HL-60 (cell line): Measurements from ENCODE around the gene TUBA3D. TPM values are rescaled to one million over a fixed set of nuclear protein-coding genes. Genes with fewer than 3 reads are reported as not detected.
"Not testable (repeated sequence)": the region's sequence is repeated elsewhere in the genome, so short reads cannot be mapped to it uniquely, and the experiment has no call there.

Source experiments
- DNase-seq, 2 experiments: peaks; one replicate each; pipeline ENCODE4 v3.0.0-alpha.2; 2010 to 2020; ENCODE audit warnings: low read depth in 1 of 2, low spot score in 1 of 2
- H3K27ac ChIP-seq: fragments of 250-450 bp; sonication (Bioruptor Pico); replicated peaks from 2 replicates; pipeline ENCODE4 v1.5.1; 2020; ENCODE audit warnings: mild to moderate bottlenecking, moderate library complexity
- H3K27me3 ChIP-seq: fragments of 250-450 bp; sonication (Bioruptor Pico); 2 replicates; pipeline ENCODE4 v1.5.1; 2021; ENCODE audit warnings: mild to moderate bottlenecking, moderate library complexity; ENCODE audit not compliant: insufficient read depth, poor library complexity, severe bottlenecking
- H3K4me3 ChIP-seq: replicated peaks from 2 replicates; pipeline ENCODE4 v1.5.1; 2011; ENCODE audit warnings: mild to moderate bottlenecking, control low read depth, low read length; ENCODE audit not compliant: insufficient read depth
- microRNA-seq: library from miRNA; unstranded; fragments of <30 nt; microRNA quantifications from one replicate; pipeline ENCODE4, GENCODE V29; 2018

The TUBA3D gene

DNA sequence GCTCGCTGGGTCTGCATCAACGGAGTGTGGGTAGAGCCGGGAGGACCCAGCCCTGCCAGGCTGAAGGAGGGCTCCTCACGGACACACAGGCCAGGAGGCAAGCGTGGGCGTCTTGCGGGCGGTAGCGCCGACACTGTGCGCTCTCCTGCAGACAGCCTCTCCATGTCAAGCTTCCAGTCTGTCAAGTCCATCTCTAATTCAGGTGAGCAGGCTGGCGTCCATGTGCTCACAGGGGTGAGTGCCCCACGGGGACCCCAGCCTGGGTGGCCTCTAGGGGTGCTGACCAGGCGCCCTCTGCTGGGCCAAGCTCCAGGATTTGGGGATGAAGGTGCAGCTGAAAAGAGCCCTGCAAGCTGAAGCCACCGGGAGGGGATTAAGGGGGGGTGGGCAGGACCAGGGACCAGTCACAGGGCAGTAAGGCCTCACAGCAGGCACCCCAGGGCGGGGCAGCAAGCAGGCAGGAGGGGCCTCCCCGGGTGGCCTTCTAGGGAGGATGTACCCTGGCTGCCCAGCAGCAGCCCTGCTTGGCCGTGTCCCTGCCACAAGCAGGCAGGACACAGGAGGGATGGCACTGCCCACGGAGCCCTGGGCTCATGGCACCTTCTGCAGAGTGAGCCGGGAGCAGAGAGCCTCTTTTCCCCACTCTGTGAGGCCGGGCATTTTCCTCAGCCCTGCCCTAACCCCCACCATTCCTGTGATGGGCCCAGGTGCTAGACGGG lies 54.9 kb downstream of the TUBA3D start:
- DNase-seq, H3K27me3 ChIP-seq, H3K27ac ChIP-seq, H3K4me3 ChIP-seq: not testable (repeated sequence)

GRCh38 chr2:131531547-131532185 lies 55.7 kb downstream of the TUBA3D start:
- not testable (repeated sequence) for H3K27ac ChIP-seq, H3K4me3 ChIP-seq, DNase-seq, H3K27me3 ChIP-seq

Small RNAs within 50 kb of the gene (microRNA-seq; reads per million reads assigned to microRNA genes)
- gene MIR4784, result not detected
